Liver (tissue), 9 donors: ENCODE data around the gene LHPP. TPM values are rescaled to one million over a fixed set of nuclear protein-coding genes. Genes with fewer than 3 reads are reported as not detected.

Experiments
- DNase-seq: peaks from one replicate; pipeline ENCODE4 v3.0.0-alpha.2; 2017; ENCODE audit warnings: low spot score
- H3K27ac ChIP-seq, 2 donors: one replicate each; pipeline ENCODE4 v1.7.0; 2013; ENCODE audit warnings: inconsistent platforms in 2 of 2, low read length in 2 of 2, control low read depth in 1 of 2, low read depth in 1 of 2, mild to moderate bottlenecking in 1 of 2
- H3K27me3 ChIP-seq, 4 donors: one replicate each; pipeline versions ENCODE4 v1.6.1 to v1.7.0; 2013; ENCODE audit warnings: low read length in 3 of 4, inconsistent platforms in 1 of 4, mild to moderate bottlenecking in 1 of 4, moderate library complexity in 1 of 4; ENCODE audit not compliant: control insufficient read depth in 4 of 4, insufficient read depth in 4 of 4
- H3K36me3 ChIP-seq, 4 donors: one replicate each; pipeline versions ENCODE4 v1.6.1 to v1.7.0; 2013; ENCODE audit warnings: low read length in 3 of 4, mild to moderate bottlenecking in 3 of 4, low read depth in 1 of 4, moderate library complexity in 1 of 4; ENCODE audit not compliant: control insufficient read depth in 4 of 4, insufficient read depth in 3 of 4
- H3K4me1 ChIP-seq, 4 donors: one replicate each; pipeline versions ENCODE4 v1.6.1 to v1.7.0; 2013; ENCODE audit warnings: low read length in 3 of 4, mild to moderate bottlenecking in 3 of 4, moderate library complexity in 1 of 4; ENCODE audit not compliant: control insufficient read depth in 4 of 4, insufficient read depth in 4 of 4
- H3K4me3 ChIP-seq, 3 donors: one replicate each; pipeline versions ENCODE4 v1.6.1 to v1.7.0; 2013; ENCODE audit warnings: low read length in 3 of 3, control low read depth in 1 of 3, low read depth in 1 of 3, mild to moderate bottlenecking in 1 of 3
- H3K9ac ChIP-seq, 2 donors: one replicate each; pipeline ENCODE4 v1.7.0; 2013; ENCODE audit warnings: low read length in 2 of 2, mild to moderate bottlenecking in 2 of 2, moderate library complexity in 2 of 2, control low read depth in 1 of 2, low read depth in 1 of 2
- H3K9me3 ChIP-seq, 4 donors: one replicate each; pipeline versions ENCODE4 v1.6.1 to v1.7.0; 2013; ENCODE audit warnings: low read length in 3 of 4; ENCODE audit not compliant: control insufficient read depth in 4 of 4
- ATF3 ChIP-seq: IDR thresholded peaks from 2 replicates; pipeline ENCODE4 v1.6.1; 2016; ENCODE audit warnings: antibody characterized with exemption
- EGR1 ChIP-seq, 2 donors: IDR thresholded peaks; 2 replicates each; pipeline ENCODE4 v1.6.1; 2016 to 2018; ENCODE audit warnings: antibody characterized with exemption in 2 of 2, low read depth in 2 of 2
- FOXA1 ChIP-seq: IDR thresholded peaks from 2 replicates; pipeline ENCODE4 v1.6.1; 2016; ENCODE audit warnings: antibody characterized with exemption
- FOXA2 ChIP-seq: IDR thresholded peaks from 2 replicates; pipeline ENCODE4 v1.6.1; 2016; ENCODE audit warnings: antibody characterized with exemption
- GABPA ChIP-seq, 2 donors: IDR thresholded peaks in 1 of 2; conservative IDR thresholded peaks in 1 of 2; 2 replicates each; pipeline ENCODE4 v1.6.1; 2016; ENCODE audit warnings: antibody characterized with exemption in 2 of 2, mild to moderate bottlenecking in 1 of 2, moderate library complexity in 1 of 2
- HNF4A ChIP-seq, 2 donors: conservative IDR thresholded peaks; 2 replicates each; pipeline ENCODE4 v1.6.1; 2016; ENCODE audit warnings: antibody characterized with exemption in 2 of 2, mild to moderate bottlenecking in 2 of 2
- HNF4G ChIP-seq: IDR thresholded peaks from 2 replicates; pipeline ENCODE4 v1.6.1; 2016; ENCODE audit warnings: antibody characterized with exemption
- JUND ChIP-seq, 2 donors: IDR thresholded peaks; 2 replicates each; pipeline ENCODE4 v1.6.1; 2016; ENCODE audit warnings: antibody characterized with exemption in 2 of 2
- MAX ChIP-seq: IDR thresholded peaks from 2 replicates; pipeline ENCODE4 v1.6.1; 2016; ENCODE audit warnings: antibody characterized with exemption
- NR2F2 ChIP-seq: IDR thresholded peaks from 2 replicates; pipeline ENCODE4 v1.6.1; 2016; ENCODE audit warnings: antibody characterized with exemption
- RAD21 ChIP-seq, 2 donors: IDR thresholded peaks; 2 replicates each; pipeline ENCODE4 v1.6.1; 2016; ENCODE audit warnings: antibody characterized with exemption in 2 of 2, mild to moderate bottlenecking in 2 of 2
- REST ChIP-seq: IDR thresholded peaks from 2 replicates; pipeline ENCODE4 v1.6.1; 2016; ENCODE audit warnings: antibody characterized with exemption, mild to moderate bottlenecking
- RXRA ChIP-seq, 2 donors: IDR thresholded peaks; 2 replicates each; pipeline ENCODE4 v1.6.1; 2017 to 2018; ENCODE audit warnings: antibody characterized with exemption in 2 of 2, mild to moderate bottlenecking in 1 of 2
- SP1 ChIP-seq: IDR thresholded peaks from 2 replicates; pipeline ENCODE4 v1.6.1; 2018; ENCODE audit warnings: antibody characterized with exemption, mild to moderate bottlenecking
- TAF1 ChIP-seq: conservative IDR thresholded peaks from 2 replicates; pipeline ENCODE4 v1.6.1; 2016; ENCODE audit warnings: antibody characterized with exemption, mild to moderate bottlenecking
- YY1 ChIP-seq: IDR thresholded peaks from 2 replicates; pipeline ENCODE4 v1.6.1; 2016; ENCODE audit warnings: antibody characterized with exemption, mild to moderate bottlenecking
- WGBS: extraction: QIAGEN DNeasy Blood & Tissue Kit; methylation state at CpG from one replicate; pipeline ENCODE4 v1.1.7; 2013; 5-methylcytosine and 5-hydroxymethylcytosine counted together
- polyA plus RNA-seq, 2 donors: library from polyadenylated mRNA; stranded (reverse) in 1 of 2; unstranded in 1 of 2; fragments of 200-250 nt in 1 of 2; fragments of >200 nt in 1 of 2; fragmentation: Nextera tagmentation in 1 of 2; extraction: Ambion mirVana in 1 of 2; gene quantifications; one replicate each; pipeline versions ENCODE4 v1.2.1 to v1.2.3, GENCODE V29; 2013 to 2015
- total RNA-seq, 2 donors: library from RNA; depleted of rRNA; stranded (reverse); fragments of >200 nt; gene quantifications; one replicate each; pipeline ENCODE4 v1.2.3, GENCODE V29; 2014
- TF ChIP-seq, protein P1 (sequence below): fragments of 150-350 bp; IDR thresholded peaks from 2 replicates; pipeline ENCODE4 v1.5.1; 2017; ENCODE audit warnings: improper control_type of control experiment, low read depth, low read length; ENCODE audit not compliant: missing input control
- donor health status: healthy.
- donor health status: healthy.
- donor health status: healthy.
- donor health status: healthy.
- donor health status: healthy.

LHPP gene
- total and polyA plus RNA-seq, 4 donors: 15.9 to 39.9 (median 26.2) TPM

- Histone ChIP-seq H3K27ac (no peak overlapping the region), H3K4me3 (no peak overlapping the region), H3K27me3 (no peaks in the 10 kb centered on the region), H3K4me1 (peaks cover 0 to 10% (median 5%) of the 10 kb centered on the region in 4 donors), H3K9ac (no peak overlapping the region), H3K36me3 (no peaks in the 10 kb centered on the region), H3K9me3 (no peaks in the 10 kb centered on the region)
- no peak for DNase-seq
- 92% methylated on average over 13 of the region's 13 CpGs for WGBS
- TF ChIP-seq FOXA2: no peak
- no peak for TF ChIP-seq EGR1 (IDR thresholded peaks at IDR 0.05; ENCODE audit: low read depth in 2 of 2)
- TF ChIP-seq REST: no peak
- no peak for TF ChIP-seq RXRA (IDR thresholded peaks at IDR 0.05)
- TF ChIP-seq MAX: no peak
- TF ChIP-seq GABPA (IDR thresholded peaks at IDR 0.05 in 1 of 2, conservative IDR thresholded peaks at IDR 0.05 in 1 of 2): no peak
- TF ChIP-seq HNF4G: no peak
- no peak for TF ChIP-seq SP1
- no peak for TF ChIP-seq ATF3
- TF ChIP-seq HNF4A (conservative IDR thresholded peaks at IDR 0.05): no peak
These were observed 81.5 kb downstream of the LHPP start for GRCh38 chr10:124543146-124543545.

GRCh38 chr10:124543971-124544370 is 82.3 kb downstream of the LHPP start:
- Histone ChIP-seq H3K36me3 (no peaks in the 10 kb centered on the region), H3K27me3 (no peaks in the 10 kb centered on the region), H3K9ac (no peak overlapping the region), H3K27ac (no peak overlapping the region), H3K4me1 (peaks cover 0 to 10% (median 5%) of the 10 kb centered on the region in 4 donors), H3K9me3 (no peaks in the 10 kb centered on the region), H3K4me3 (no peak overlapping the region)
- WGBS: 95% methylated on average over 12 of the region's 12 CpGs
- TF ChIP-seq NR2F2 (no peak), ATF3 (no peak), HNF4G (no peak), MAX (no peak), RAD21 (IDR thresholded peaks at IDR 0.05) (no peak), FOXA1 (no peak), REST (no peak), JUND (IDR thresholded peaks at IDR 0.05) (no peak), FOXA2 (no peak), HNF4A (conservative IDR thresholded peaks at IDR 0.05) (no peak), YY1 (no peak), TAF1 (no peak), SP1 (no peak)
- TF ChIP-seq, protein P1, sequence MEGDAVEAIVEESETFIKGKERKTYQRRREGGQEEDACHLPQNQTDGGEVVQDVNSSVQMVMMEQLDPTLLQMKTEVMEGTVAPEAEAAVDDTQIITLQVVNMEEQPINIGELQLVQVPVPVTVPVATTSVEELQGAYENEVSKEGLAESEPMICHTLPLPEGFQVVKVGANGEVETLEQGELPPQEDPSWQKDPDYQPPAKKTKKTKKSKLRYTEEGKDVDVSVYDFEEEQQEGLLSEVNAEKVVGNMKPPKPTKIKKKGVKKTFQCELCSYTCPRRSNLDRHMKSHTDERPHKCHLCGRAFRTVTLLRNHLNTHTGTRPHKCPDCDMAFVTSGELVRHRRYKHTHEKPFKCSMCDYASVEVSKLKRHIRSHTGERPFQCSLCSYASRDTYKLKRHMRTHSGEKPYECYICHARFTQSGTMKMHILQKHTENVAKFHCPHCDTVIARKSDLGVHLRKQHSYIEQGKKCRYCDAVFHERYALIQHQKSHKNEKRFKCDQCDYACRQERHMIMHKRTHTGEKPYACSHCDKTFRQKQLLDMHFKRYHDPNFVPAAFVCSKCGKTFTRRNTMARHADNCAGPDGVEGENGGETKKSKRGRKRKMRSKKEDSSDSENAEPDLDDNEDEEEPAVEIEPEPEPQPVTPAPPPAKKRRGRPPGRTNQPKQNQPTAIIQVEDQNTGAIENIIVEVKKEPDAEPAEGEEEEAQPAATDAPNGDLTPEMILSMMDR: no peak
- no peak for DNase-seq
